ENCODE measurements around the gene INKA2.

INKA2 gene

DNA sequence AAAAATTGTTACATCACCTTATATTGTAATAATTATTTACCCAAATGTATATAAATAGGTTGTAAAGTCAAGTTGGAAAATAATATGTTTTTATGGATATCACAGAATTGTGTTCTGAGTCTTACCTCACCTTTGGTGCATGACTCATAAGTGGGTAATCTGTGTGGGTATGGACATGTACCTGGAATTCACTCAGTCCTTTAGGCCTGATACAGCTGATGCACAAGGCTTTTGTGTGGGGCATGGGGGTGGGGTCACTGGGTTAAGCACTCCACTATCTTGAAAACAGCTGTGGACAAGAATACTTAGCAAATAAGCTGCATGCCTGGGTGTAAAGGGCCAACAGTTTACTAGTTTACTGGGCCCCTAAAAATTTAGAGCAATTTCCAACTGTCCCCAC lies 34.4 kb downstream of the INKA2 start:
- in situ Hi-C loops (cut with MboI; ENCODE audit: low sequenced_read_pairs) = no loop called here

- in situ Hi-C loops (cut with MboI; ENCODE audit: low sequenced_read_pairs) = no loop called here
Observed at GRCh38 chr1:111704240-111704639, 35.0 kb downstream of the INKA2 start.

- in situ Hi-C loops (cut with MboI; ENCODE audit: low sequenced_read_pairs) = no loop called here
Observed at GRCh38 chr1:111702504-111703050, 36.6 kb downstream of the INKA2 start.

- in situ Hi-C loops (cut with MboI; ENCODE audit: low sequenced_read_pairs) = no loop called here
Observed at GRCh38 chr1:111699268-111699667, 39.9 kb downstream of the INKA2 start.

- in situ Hi-C loops (cut with MboI; ENCODE audit: low sequenced_read_pairs) = no loop called here
Observed at GRCh38 chr1:111696330-111696729, 42.9 kb downstream of the INKA2 start.

- in situ Hi-C loops (cut with MboI; ENCODE audit: low sequenced_read_pairs) = no loop called here
Observed at GRCh38 chr1:111695801-111696200, 43.4 kb downstream of the INKA2 start.

GRCh38 chr1:111691886-111692285 lies 47.3 kb downstream of the INKA2 start:
- in situ Hi-C loops (cut with MboI; ENCODE audit: low sequenced_read_pairs) = no loop called here

DNA sequence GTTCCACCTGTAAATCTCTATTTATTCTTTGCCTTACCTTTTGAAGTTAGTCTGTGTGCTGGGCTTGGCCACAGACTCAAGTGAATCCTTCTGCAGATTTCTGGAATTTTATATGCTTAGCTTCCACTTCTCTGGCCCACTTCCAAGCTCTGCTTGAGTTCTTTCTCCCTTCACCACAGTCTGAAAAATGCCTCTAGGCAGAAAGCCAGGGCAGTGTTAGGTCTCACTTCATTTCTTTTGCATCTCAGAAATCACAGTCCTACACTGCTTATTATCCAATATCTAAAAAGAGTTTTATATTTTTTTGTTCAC lies 48.9 kb downstream of the INKA2 start:
- in situ Hi-C loops (cut with MboI; ENCODE audit: low sequenced_read_pairs) = no loop called here

Measured in hTERT RPE-1 (cell line).